HepG2 (cell line): Measurements from ENCODE around the gene POLR3GL. TPM values are rescaled to one million over a fixed set of nuclear protein-coding genes. Genes with fewer than 3 reads are reported as not detected.

Experiments
- ATAC-seq: fragments of 200-7000 bp; cut with Tn5 transposase; 3 replicates; pipeline ENCODE4 v1.9.1; 2020; ENCODE audit warnings: mild to moderate bottlenecking, moderate library complexity
- BruUV-seq: library from RNA; stranded (reverse); fragments of 400-500 nt; replicated peaks from 2 replicates; lab custom pipeline; 2021; lab: Mats Ljungman, UMichigan
- CTCF ChIA-PET: fragments of 300-600 bp; formaldehyde crosslinking; extraction: SDS; loops from one replicate; lab custom pipeline; 2021; ENCODE audit warnings: low total read pairs, inconsistent platforms, low intra/inter-chr PET ratio; lab: Yijun Ruan, JAX
- POLR2A ChIA-PET: fragments of 350-600 bp; sonication (Branson Sonifier 250); formaldehyde crosslinking; loops from one replicate; lab custom pipeline; 2020; ENCODE audit warnings: antibody characterized with exemption, inconsistent platforms; lab: Yijun Ruan, JAX
- DNase-seq: peaks from one replicate; pipeline ENCODE4 v3.0.0-alpha.2; 2015; ENCODE audit warnings: low spot score
- FAIRE-seq: peaks from 3 replicates; lab custom pipeline; 2011; peaks lifted over from hg19 to GRCh38; lab: Jason Lieb, UNC
- H2AFZ ChIP-seq: one replicate; pipeline ENCODE4 v1.6.1; 2011; ENCODE audit warnings: low read length, inconsistent platforms
- H3K27ac ChIP-seq: fragments of 300-600 bp; 3 replicates; pipeline ENCODE4 v1.8.0; 2011; ENCODE audit warnings: mixed run types, mild to moderate bottlenecking, mixed read lengths, low read length, inconsistent platforms; ENCODE audit not compliant: insufficient read depth; ENCODE audit errors: extremely low read length
- H3K27me3 ChIP-seq, 2 experiments: fragments of 200-600 bp in 1 of 2; 2 replicates in 1 of 2; 3 replicates in 1 of 2; pipeline versions ENCODE4 v1.6.0 to v1.8.0; 2011; ENCODE audit warnings: low read length in 2 of 2, mild to moderate bottlenecking in 2 of 2, moderate library complexity in 2 of 2, inconsistent platforms in 1 of 2; ENCODE audit not compliant: insufficient read depth in 2 of 2, control insufficient read depth in 1 of 2
- H3K36me3 ChIP-seq, 2 experiments: fragments of 200-600 bp in 1 of 2; replicated peaks in 1 of 2; 2 replicates in 1 of 2; 3 replicates in 1 of 2; pipeline versions ENCODE4 v1.5.1 to v1.8.0; 2011; ENCODE audit warnings: low read length in 2 of 2, inconsistent platforms in 1 of 2; ENCODE audit not compliant: insufficient read depth in 2 of 2, control insufficient read depth in 1 of 2
- H3K4me1 ChIP-seq: 2 replicates; pipeline ENCODE4 v1.5.1; 2012; ENCODE audit warnings: low read length, inconsistent platforms; ENCODE audit not compliant: insufficient read depth
- H3K4me2 ChIP-seq: 2 replicates; pipeline ENCODE4 v1.6.0; 2011; ENCODE audit warnings: low read depth, low read length, inconsistent platforms
- H3K4me3 ChIP-seq, 3 experiments: fragments of 200-600 bp in 1 of 3; sonication (generic), shearing (Covaris generic) in 1 of 3; replicated peaks in 1 of 3; 2 replicates each; pipeline ENCODE4 v1.5.1; 2011 to 2016; ENCODE audit warnings: low read length in 3 of 3, inconsistent platforms in 2 of 3, low read depth in 2 of 3, mild to moderate bottlenecking in 2 of 3, control low read depth in 1 of 3, mixed read lengths in 1 of 3; ENCODE audit not compliant: insufficient read depth in 1 of 3
- H3K79me2 ChIP-seq: one replicate; pipeline ENCODE4 v1.6.1; 2011; ENCODE audit warnings: low read length, inconsistent platforms; ENCODE audit not compliant: insufficient read depth
- H3K9ac ChIP-seq: 2 replicates; pipeline ENCODE4 v1.6.0; 2011; ENCODE audit warnings: mild to moderate bottlenecking, low read depth, low read length, inconsistent platforms; ENCODE audit not compliant: insufficient read depth
- H3K9me3 ChIP-seq: 2 replicates; pipeline ENCODE4 v1.5.1; 2012; ENCODE audit warnings: mild to moderate bottlenecking, low read length
- H4K20me1 ChIP-seq: 2 replicates; pipeline ENCODE4 v1.6.0; 2011; ENCODE audit warnings: inconsistent platforms, mild to moderate bottlenecking, low read length, moderate library complexity; ENCODE audit not compliant: insufficient read depth
- GABPA ChIP-seq, 2 experiments: IDR thresholded peaks; 2 replicates each; pipeline ENCODE4 v1.6.1; 2011 to 2016; ENCODE audit warnings: low read depth in 2 of 2, low read length in 1 of 2, missing biosample characterization in 1 of 2, missing genetic modification characterization in 1 of 2
- NFE2L1 ChIP-seq: sonication (generic); formaldehyde crosslinking; IDR thresholded peaks from 2 replicates; pipeline ENCODE4 v1.4.0; 2020; ENCODE audit warnings: missing genetic modification reagents, mild to moderate bottlenecking, borderline replicate concordance
- NFKBIZ ChIP-seq: IDR thresholded peaks from 2 replicates; pipeline ENCODE4 v1.6.1; 2018; ENCODE audit warnings: missing genetic modification reagents, missing compliant biosample characterization
- RELA ChIP-seq: sonication (generic); formaldehyde crosslinking; IDR thresholded peaks from 2 replicates; pipeline ENCODE4 v1.4.0; 2020; ENCODE audit warnings: missing genetic modification reagents
- SRSF1 ChIP-seq: fragments of 200-400 bp; formaldehyde crosslinking; optimal IDR thresholded peaks from 2 replicates; pipeline ENCODE3; 2017; ENCODE audit warnings: mild to moderate bottlenecking, low read depth, low read length, moderate library complexity
- ZNF124 ChIP-seq: sonication (generic); formaldehyde crosslinking; IDR thresholded peaks from 2 replicates; pipeline ENCODE4 v1.4.0; 2020; ENCODE audit warnings: missing genetic modification reagents
- ZNF18 ChIP-seq: sonication (generic); formaldehyde crosslinking; IDR thresholded peaks from 2 replicates; pipeline ENCODE4 v1.8.0; 2022; ENCODE audit warnings: mild to moderate bottlenecking, missing genetic modification reagents; ENCODE audit not compliant: insufficient replicate concordance
- WGBS: methylation state at CpG from one replicate; pipeline ENCODE4 v1.1.6; 2017; ENCODE audit warnings: low lambda C conversion rate; 5-methylcytosine and 5-hydroxymethylcytosine counted together
- in situ Hi-C: cut with HindIII; loops from 2 replicates; pipeline ENCODE4 v1.10.0; 2017; ENCODE audit warnings: low pct_unique_long_range_greater_than_20kb; ENCODE audit not compliant: extremely low pct_ligation_motif_present
- intact Hi-C: fragments of 100-400 bp; cut with micrococcal nuclease; formaldehyde crosslinking; loops from one replicate; pipeline ENCODE4 v1.10.0; 2022; ENCODE audit not compliant: unreplicated experiment
- polyA plus RNA-seq, 8 experiments: library from polyadenylated mRNA; depleted of rRNA in 3 of 8; stranded (reverse) in 7 of 8; unstranded in 1 of 8; fragments of >200 nt; fragmentation: Illumina TruSeq in 4 of 8; extraction: Trizol in 4 of 8; gene quantifications; 2 replicates each; pipeline versions ENCODE4 v1.2.1 to v1.2.3, GENCODE V29; 2011 to 2016; ENCODE audit warnings: low read depth in 4 of 8, missing spikeins in 1 of 8, mixed read lengths in 1 of 8; ENCODE audit not compliant: insufficient read depth in 1 of 8
- total RNA-seq, 5 experiments: library from RNA; depleted of rRNA; stranded (reverse); fragments of >200 nt; fragmentation: Illumina TruSeq; extraction: Trizol; gene quantifications; 2 replicates each; pipeline ENCODE4 v1.2.3, GENCODE V29; 2016; ENCODE audit warnings: low read depth in 1 of 5
- TF ChIP-seq, protein P1 (sequence below): sonication (generic); formaldehyde crosslinking; IDR thresholded peaks from 2 replicates; pipeline ENCODE4 v1.4.0; 2020; ENCODE audit warnings: mild to moderate bottlenecking, missing genetic modification reagents

The POLR3GL gene
- total and polyA plus RNA-seq, 2 of the 13 experiments (the other 11 are each of a cell fraction or from before 2014, with no cell fraction given): 11.5 to 12.4 TPM

- intact Hi-C loops: loop anchor here (5.0 kb wide), 1 partner anchor 88 kb away; no protein-coding TSS in a partner anchor
- BruUV-seq: no TSS peak
- no peaks in the 10 kb centered on the region for H3K27me3 ChIP-seq
- ChIA-PET POLR2A (interaction anchor here (0.6 to 2.9 kb wide), 7 partner anchors 11 to 72 kb away, joined by 3 to 9 read pairs (median 4); partner anchors contain the start of genes ANKRD34A, POLR3GL and RBM8A), CTCF (interaction anchor here (4.4 kb wide), 1 partner anchor 27 kb away, joined by 60 read pairs; no protein-coding TSS in a partner anchor)
- H3K36me3 ChIP-seq: no peaks in the 10 kb centered on the region
- no peak overlapping the region for H3K9ac ChIP-seq
- no peak overlapping the region for H3K4me2 ChIP-seq
- no peak overlapping the region for H3K4me3 ChIP-seq
- DNase-seq (no peak), ATAC-seq (no peak), FAIRE-seq (no peak)
- in situ Hi-C loops: loop anchor here (5.0 kb wide), 1 partner anchor 32 kb away; no protein-coding TSS in a partner anchor
- no peaks in the 10 kb centered on the region for H3K9me3 ChIP-seq
- peaks cover 71% of the 10 kb centered on the region for H3K4me1 ChIP-seq
- no peaks in the 10 kb centered on the region for H4K20me1 ChIP-seq
- 96% methylated on average over 7 of the region's 7 CpGs for WGBS
- no peak overlapping the region for H2AFZ ChIP-seq
- TF ChIP-seq NFE2L1 (CRISPR knock-in tag): no peak
- no peak for TF ChIP-seq ZNF18 (CRISPR knock-in tag)
- no peak for TF ChIP-seq NFKBIZ
- TF ChIP-seq GABPA (IDR thresholded peaks at IDR 0.05; ENCODE audit: low read depth, low read length): no peak
- TF ChIP-seq GABPA (CRISPR knock-in tag; IDR thresholded peaks at IDR 0.05; ENCODE audit: low read depth): peak; percentile 4; the same call in 1 of the 2 replicates
- TF ChIP-seq SRSF1: no peak
- TF ChIP-seq, protein P1, sequence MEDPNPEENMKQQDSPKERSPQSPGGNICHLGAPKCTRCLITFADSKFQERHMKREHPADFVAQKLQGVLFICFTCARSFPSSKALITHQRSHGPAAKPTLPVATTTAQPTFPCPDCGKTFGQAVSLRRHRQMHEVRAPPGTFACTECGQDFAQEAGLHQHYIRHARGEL (CRISPR knock-in tag): no peak
- TF ChIP-seq RELA: no peak
- no peak for TF ChIP-seq ZNF124 (CRISPR knock-in tag)
- no peaks in the 10 kb centered on the region for H3K79me2 ChIP-seq
- no peak overlapping the region for H3K27ac ChIP-seq
Measured at GRCh38 chr1:145979746-145980456, 15.4 kb downstream of the POLR3GL start.
